ENCODE results near the gene NPTN. TPM values are rescaled to one million over a fixed set of nuclear protein-coding genes. Genes with fewer than 3 reads are reported as not detected.

Gene NPTN
- total RNA-seq, 3 donors from 2014 or later (not counting 1 experiment from before 2014, with no cell fraction given): 37.9 to 46.9 (median 46.4) TPM

GRCh38 chr15:73660455-73660854, 27.3 kb upstream of the NPTN start:
- H3K27me3 Mint-ChIP-seq (ENCODE audit: low read depth in 2 of 2): peaks cover 27 to 39% of the 10 kb centered on the region in 2 donors
- H3K9me3 ChIP-seq (ENCODE audit: control insufficient read depth, insufficient read depth, low read length): no peaks in the 10 kb centered on the region
- intact Hi-C loops (cut with micrococcal nuclease): no loop called here
- H3K27me3 ChIP-seq (ENCODE audit: control insufficient read depth, insufficient read depth, low read length): peaks cover 4% of the 10 kb centered on the region
- H3K27ac ChIP-seq (ENCODE audit: low read length): no peak overlapping the region
- no peaks in the 10 kb centered on the region for H3K9me3 Mint-ChIP-seq
- no peak for TF ChIP-seq CTCF (IDR thresholded peaks at IDR 0.05)
- no peak overlapping the region for H3K4me3 Mint-ChIP-seq
- no peak overlapping the region for H3K27ac Mint-ChIP-seq
- H3K4me1 ChIP-seq (ENCODE audit: control insufficient read depth, insufficient read depth, low read length): no peaks in the 10 kb centered on the region
- DNase-seq (no peak), ATAC-seq (no peak)
- H3K36me3 ChIP-seq (ENCODE audit: control insufficient read depth, insufficient read depth, low read length): no peaks in the 10 kb centered on the region
- no peak overlapping the region for H3K4me3 ChIP-seq (ENCODE audit: low read length)
- no peaks in the 10 kb centered on the region for H3K36me3 Mint-ChIP-seq
- no peaks in the 10 kb centered on the region for H3K4me1 Mint-ChIP-seq

GRCh38 chr15:73658645-73659044, 25.5 kb upstream of the NPTN start:
- no peak overlapping the region for H3K4me3 Mint-ChIP-seq
- Histone ChIP-seq H3K4me1 (ENCODE audit: control insufficient read depth, insufficient read depth, low read length) (no peaks in the 10 kb centered on the region), H3K36me3 (ENCODE audit: control insufficient read depth, insufficient read depth, low read length) (no peaks in the 10 kb centered on the region), H3K9me3 (ENCODE audit: control insufficient read depth, insufficient read depth, low read length) (no peaks in the 10 kb centered on the region), H3K27me3 (ENCODE audit: control insufficient read depth, insufficient read depth, low read length) (peaks cover 4% of the 10 kb centered on the region), H3K4me3 (ENCODE audit: low read length) (no peak overlapping the region), H3K27ac (ENCODE audit: low read length) (no peak overlapping the region)
- DNase-seq (no peak), ATAC-seq (no peak)
- no peaks in the 10 kb centered on the region for H3K4me1 Mint-ChIP-seq
- WGBS (ENCODE audit: insufficient coverage): 67% methylated on average over 1 of the region's 1 CpG
- H3K27me3 Mint-ChIP-seq (ENCODE audit: low read depth in 2 of 2): peaks cover 31 to 52% of the 10 kb centered on the region in 2 donors
- intact Hi-C loops (cut with micrococcal nuclease): no loop called here
- no peaks in the 10 kb centered on the region for H3K36me3 Mint-ChIP-seq
- no peaks in the 10 kb centered on the region for H3K9me3 Mint-ChIP-seq
- no peak for TF ChIP-seq CTCF (IDR thresholded peaks at IDR 0.05)
- H3K27ac Mint-ChIP-seq: no peak overlapping the region

- WGBS (ENCODE audit: insufficient coverage): 100% methylated on average over 2 of the region's 2 CpGs
- TF ChIP-seq CTCF (IDR thresholded peaks at IDR 0.05): no peak
These were observed 22.5 kb upstream of the NPTN start for GRCh38 chr15:73655724-73656123.

GRCh38 chr15:73654659-73655058, 21.5 kb upstream of the NPTN start:
- H3K36me3 Mint-ChIP-seq: no peaks in the 10 kb centered on the region
- Histone ChIP-seq H3K27ac (ENCODE audit: low read length) (no peak overlapping the region), H3K27me3 (ENCODE audit: control insufficient read depth, insufficient read depth, low read length) (no peaks in the 10 kb centered on the region), H3K4me1 (ENCODE audit: control insufficient read depth, insufficient read depth, low read length) (no peaks in the 10 kb centered on the region), H3K4me3 (ENCODE audit: low read length) (no peak overlapping the region), H3K9me3 (ENCODE audit: control insufficient read depth, insufficient read depth, low read length) (no peaks in the 10 kb centered on the region), H3K36me3 (ENCODE audit: control insufficient read depth, insufficient read depth, low read length) (no peaks in the 10 kb centered on the region)
- no peaks in the 10 kb centered on the region for H3K9me3 Mint-ChIP-seq
- H3K4me1 Mint-ChIP-seq: no peaks in the 10 kb centered on the region
- no peak overlapping the region for H3K27ac Mint-ChIP-seq
- 31% methylated on average over 2 of the region's 3 CpGs for WGBS (ENCODE audit: insufficient coverage)
- peaks cover 33 to 66% of the 10 kb centered on the region in 2 donors for H3K27me3 Mint-ChIP-seq (ENCODE audit: low read depth in 2 of 2)
- no peak overlapping the region for H3K4me3 Mint-ChIP-seq
- TF ChIP-seq CTCF (IDR thresholded peaks at IDR 0.05): no peak
- no peak for ATAC-seq
- DNase-seq: no peak
- intact Hi-C loops (cut with micrococcal nuclease): no loop called here

More at GRCh38 chr15:73655724-73656123, 22.5 kb upstream of the NPTN start:
- no peak overlapping the region for H3K27ac ChIP-seq (ENCODE audit: low read length)
- no peak for ATAC-seq
- no peak overlapping the region for H3K27ac Mint-ChIP-seq
- no peak overlapping the region for H3K4me3 Mint-ChIP-seq
- no peak overlapping the region for H3K4me3 ChIP-seq (ENCODE audit: low read length)
- H3K27me3 Mint-ChIP-seq (ENCODE audit: low read depth in 2 of 2): peaks cover 34 to 66% of the 10 kb centered on the region in 2 donors
- H3K4me1 Mint-ChIP-seq: no peaks in the 10 kb centered on the region
- H3K4me1 ChIP-seq (ENCODE audit: control insufficient read depth, insufficient read depth, low read length): no peaks in the 10 kb centered on the region
- no peaks in the 10 kb centered on the region for H3K36me3 Mint-ChIP-seq
- H3K27me3 ChIP-seq (ENCODE audit: control insufficient read depth, insufficient read depth, low read length): peaks cover 2% of the 10 kb centered on the region
- H3K36me3 ChIP-seq (ENCODE audit: control insufficient read depth, insufficient read depth, low read length): no peaks in the 10 kb centered on the region
- H3K9me3 Mint-ChIP-seq: no peaks in the 10 kb centered on the region
- no peaks in the 10 kb centered on the region for H3K9me3 ChIP-seq (ENCODE audit: control insufficient read depth, insufficient read depth, low read length)
- DNase-seq: no peak
- intact Hi-C loops (cut with micrococcal nuclease): no loop called here
